HEK293T (cell line): Measurements from ENCODE around the gene WWOX.

Experiments
- ARNT ChIP-seq: fragments of 450-650 bp; IDR thresholded peaks from 2 replicates; pipeline ENCODE4 v1.6.1; 2017; ENCODE audit warnings: mild to moderate bottlenecking
- BHLHE40 ChIP-seq: fragments of 450-650 bp; IDR thresholded peaks from 2 replicates; pipeline ENCODE4 v1.6.1; 2016; ENCODE audit warnings: mild to moderate bottlenecking, moderate library complexity, borderline replicate concordance
- CTBP1 ChIP-seq: fragments of 450-650 bp; IDR thresholded peaks from 2 replicates; pipeline ENCODE4 v1.6.1; 2016; ENCODE audit warnings: borderline replicate concordance
- FOXA1 ChIP-seq: fragments of 450-650 bp; IDR thresholded peaks from 2 replicates; pipeline ENCODE4 v1.6.1; 2016; ENCODE audit warnings: mild to moderate bottlenecking
- FOXK2 ChIP-seq: fragments of 450-650 bp; IDR thresholded peaks from 2 replicates; pipeline ENCODE4 v1.6.1; 2016; ENCODE audit warnings: mild to moderate bottlenecking
- PKNOX1 ChIP-seq: fragments of 450-650 bp; IDR thresholded peaks from 2 replicates; pipeline ENCODE4 v1.6.1; 2016
- SP1 ChIP-seq: fragments of 450-650 bp; IDR thresholded peaks from 2 replicates; pipeline ENCODE4 v1.6.1; 2017
- SUZ12 ChIP-seq: fragments of 450-650 bp; IDR thresholded peaks from 2 replicates; pipeline ENCODE4 v1.6.1; 2016; ENCODE audit warnings: mild to moderate bottlenecking

DNA sequence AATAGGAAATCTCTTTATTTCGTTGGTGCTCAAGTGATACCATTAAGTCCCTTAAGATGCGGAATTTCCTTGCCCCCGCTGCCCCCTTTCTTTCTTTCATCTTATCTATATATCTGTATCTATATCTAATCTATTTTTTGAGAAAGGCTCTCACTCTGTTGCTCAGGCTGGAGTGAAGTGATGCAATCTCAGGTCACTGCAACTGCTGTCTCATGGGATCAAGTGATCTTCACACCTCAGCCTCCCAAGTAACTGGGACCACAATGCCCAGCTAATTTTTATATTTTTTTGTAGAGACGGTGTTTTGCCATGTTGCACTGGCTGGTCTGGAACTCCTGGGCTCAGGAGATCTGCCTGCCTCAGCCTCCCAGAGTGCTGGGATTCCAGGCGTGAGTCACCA lies 693.5 kb downstream of the WWOX start:
- TF ChIP-seq SP1 = no peak
- TF ChIP-seq BHLHE40 = no peak
- TF ChIP-seq CTBP1 = no peak
- TF ChIP-seq SUZ12 = no peak
- TF ChIP-seq PKNOX1 = no peak
- TF ChIP-seq FOXK2 = no peak
- no peak for TF ChIP-seq FOXA1
- no peak for TF ChIP-seq ARNT
